A549 (cell line): ENCODE measurements around the gene ATXN7. TPM values are rescaled to one million over a fixed set of nuclear protein-coding genes. Genes with fewer than 3 reads are reported as not detected.

Experiments
- ATAC-seq, 2 experiments: fragments of 200-7000 bp in 1 of 2; fragments of >200 bp in 1 of 2; cut with Nextera tagmentation in 1 of 2; cut with Tn5 transposase in 1 of 2; 3 replicates each; pipeline versions ENCODE4 v1.8.0 to v1.9.1; 2018 to 2020; ENCODE audit warnings: mild to moderate bottlenecking in 1 of 2, moderate library complexity in 1 of 2
- CTCF ChIA-PET: fragments of 300-600 bp; sonication (Branson Sonifier 250); formaldehyde crosslinking; extraction: SDS; loops from one replicate; lab custom pipeline; 2021; ENCODE audit warnings: antibody characterized with exemption, inconsistent platforms; lab: Yijun Ruan, JAX
- POLR2A ChIA-PET: fragments of 350-600 bp; formaldehyde crosslinking; extraction: SDS; loops from one replicate; lab custom pipeline; 2021; ENCODE audit warnings: antibody characterized with exemption, inconsistent platforms; lab: Yijun Ruan, JAX
- DNase-seq, 2 experiments: peaks; one replicate each; pipeline versions ENCODE4 v3.0.0 to v3.0.0-alpha.2; 2011 to 2016; ENCODE audit warnings: low read depth in 1 of 2, low spot score in 1 of 2
- FAIRE-seq: peaks from 2 replicates; lab custom pipeline; 2011; peaks lifted over from hg19 to GRCh38; lab: Jason Lieb, UNC
- H3K27ac ChIP-seq, 2 experiments: fragments of >200 bp; sonication (Bioruptor Twin); formaldehyde crosslinking; 3 replicates each; pipeline ENCODE4 v1.5.1; 2016 to 2017
- H3K4me1 ChIP-seq: fragments of >200 bp; sonication (Bioruptor Twin); formaldehyde crosslinking; 3 replicates; pipeline ENCODE4 v1.6.1; 2016
- H3K4me2 ChIP-seq: fragments of >200 bp; sonication (Bioruptor Twin); formaldehyde crosslinking; 3 replicates; pipeline ENCODE4 v1.6.1; 2016
- H3K4me3 ChIP-seq: fragments of >200 bp; sonication (Bioruptor Twin); formaldehyde crosslinking; 3 replicates; pipeline ENCODE4 v1.5.1; 2016
- H3K9me3 ChIP-seq: fragments of >200 bp; sonication (Bioruptor Twin); formaldehyde crosslinking; 3 replicates; pipeline ENCODE4 v1.6.1; 2016
- ATOH8 ChIP-seq: fragments of 250-450 bp; sonication (Bioruptor Pico); IDR thresholded peaks from 2 replicates; pipeline ENCODE4 v1.5.0; 2020; ENCODE audit warnings: low read depth, mild to moderate bottlenecking, moderate library complexity
- BHLHE40 ChIP-seq: IDR thresholded peaks from 2 replicates; pipeline ENCODE4 v1.6.1; 2012; ENCODE audit warnings: low read depth, low read length, inconsistent platforms
- CHD4 ChIP-seq: fragments of 200-600 bp; sonication (generic); IDR thresholded peaks from 2 replicates; pipeline ENCODE4 v1.6.1; 2016; ENCODE audit warnings: antibody characterized with exemption, mild to moderate bottlenecking, borderline replicate concordance
- E2F6 ChIP-seq: IDR thresholded peaks from 2 replicates; pipeline ENCODE4 v1.6.1; 2012; ENCODE audit warnings: low read depth, borderline replicate concordance
- EHF ChIP-seq: fragments of 250-450 bp; sonication (Bioruptor Pico); IDR thresholded peaks from 2 replicates; pipeline ENCODE4 v1.5.0; 2020; ENCODE audit warnings: mild to moderate bottlenecking
- ELK1 ChIP-seq: fragments of 150-350 bp; IDR thresholded peaks from 2 replicates; pipeline ENCODE4 v1.6.1; 2014; ENCODE audit warnings: low read depth, mild to moderate bottlenecking, low read length
- ESRRA ChIP-seq: fragments of 150-350 bp; IDR thresholded peaks from 2 replicates; pipeline ENCODE4 v1.6.1; 2014; ENCODE audit warnings: mild to moderate bottlenecking, low read length, borderline replicate concordance
- FOSL2 ChIP-seq, 2 experiments: fragments of 450-650 bp in 1 of 2; fragments of >200 bp in 1 of 2; sonication (Bioruptor Twin) in 1 of 2; formaldehyde crosslinking; IDR thresholded peaks; 2 replicates each; pipeline versions ENCODE4 v1.5.0 to v1.6.1; 2016 to 2020; ENCODE audit warnings: mild to moderate bottlenecking in 1 of 2, moderate library complexity in 1 of 2
- HOXB13 ChIP-seq: fragments of 250-450 bp; sonication (Bioruptor Pico); IDR thresholded peaks from 2 replicates; pipeline ENCODE4 v1.5.0; 2020; ENCODE audit warnings: low read depth, mild to moderate bottlenecking, moderate library complexity
- HOXB5 ChIP-seq: fragments of 250-450 bp; sonication (Bioruptor Pico); IDR thresholded peaks from 2 replicates; pipeline ENCODE4 v1.5.0; 2020; ENCODE audit warnings: mild to moderate bottlenecking, moderate library complexity
- JUN ChIP-seq, 2 experiments: fragments of >200 bp; sonication (Bioruptor Twin); formaldehyde crosslinking; IDR thresholded peaks; 2 replicates in 1 of 2; 3 replicates in 1 of 2; pipeline ENCODE4 v1.6.1; 2016 to 2017
- KDM1A ChIP-seq: fragments of 200-600 bp; sonication (generic); IDR thresholded peaks from 2 replicates; pipeline ENCODE4 v1.6.1; 2016; ENCODE audit warnings: low read depth, mild to moderate bottlenecking
- KDM5A ChIP-seq: fragments of 200-600 bp; sonication (generic); IDR thresholded peaks from 2 replicates; pipeline ENCODE4 v1.6.1; 2016; ENCODE audit warnings: antibody characterized with exemption, mild to moderate bottlenecking
- MAFK ChIP-seq: fragments of 450-650 bp; IDR thresholded peaks from 2 replicates; pipeline ENCODE4 v1.6.1; 2014; ENCODE audit not compliant: partially characterized antibody
- MAX ChIP-seq: IDR thresholded peaks from 2 replicates; pipeline ENCODE4 v1.6.1; 2012
- MAZ ChIP-seq: fragments of 150-350 bp; IDR thresholded peaks from 2 replicates; pipeline ENCODE4 v1.6.1; 2014; ENCODE audit warnings: antibody characterized with exemption, low read depth, low read length, borderline replicate concordance
- NPAS2 ChIP-seq: fragments of 250-450 bp; sonication (Bioruptor Pico); IDR thresholded peaks from 2 replicates; pipeline ENCODE4 v1.8.0; 2022; ENCODE audit warnings: mild to moderate bottlenecking, moderate library complexity, borderline replicate concordance
- NR3C1 ChIP-seq: fragments of >200 bp; sonication (Bioruptor Twin); formaldehyde crosslinking; IDR thresholded peaks from 3 replicates; pipeline ENCODE4 v1.6.1; 2017
- POLR2A ChIP-seq: IDR thresholded peaks from 2 replicates; pipeline ENCODE4 v1.6.1; 2012; ENCODE audit warnings: mild to moderate bottlenecking, low read length
- RARB ChIP-seq: fragments of 250-450 bp; sonication (Bioruptor Pico); IDR thresholded peaks from 2 replicates; pipeline ENCODE4 v1.8.0; 2021; ENCODE audit warnings: mild to moderate bottlenecking, moderate library complexity
- RCOR1 ChIP-seq: fragments of 150-350 bp; IDR thresholded peaks from 2 replicates; pipeline ENCODE4 v1.6.1; 2014; ENCODE audit warnings: antibody characterized with exemption, low read length, low read depth
- RNF2 ChIP-seq: fragments of 200-600 bp; sonication (generic); IDR thresholded peaks from 2 replicates; pipeline ENCODE4 v1.6.1; 2016; ENCODE audit warnings: low read depth, mild to moderate bottlenecking, antibody characterized with exemption, moderate library complexity, borderline replicate concordance
- SMC3 ChIP-seq: fragments of >200 bp; sonication (Bioruptor Twin); formaldehyde crosslinking; IDR thresholded peaks from 3 replicates; pipeline ENCODE4 v1.6.1; 2018; ENCODE audit warnings: inconsistent platforms
- ZC3H11A ChIP-seq: fragments of 450-650 bp; IDR thresholded peaks from 2 replicates; pipeline ENCODE4 v1.6.1; 2014; ENCODE audit warnings: antibody characterized with exemption, mild to moderate bottlenecking
- ZFP36 ChIP-seq: fragments of 450-650 bp; IDR thresholded peaks from 2 replicates; pipeline ENCODE4 v1.6.1; 2014; ENCODE audit warnings: borderline replicate concordance; ENCODE audit not compliant: partially characterized antibody
- ZNF302 ChIP-seq: fragments of 250-450 bp; sonication (Bioruptor Pico); IDR thresholded peaks from 2 replicates; pipeline ENCODE4 v1.9.0; 2021; ENCODE audit warnings: inconsistent platforms, mild to moderate bottlenecking, moderate library complexity
- ZSCAN20 ChIP-seq: fragments of 250-450 bp; sonication (Bioruptor Pico); IDR thresholded peaks from 2 replicates; pipeline ENCODE4 v1.8.0; 2022; ENCODE audit warnings: mild to moderate bottlenecking, moderate library complexity
- WGBS: methylation state at CpG from one replicate; pipeline ENCODE4 v1.1.6; 2017; ENCODE audit errors: missing lambda C conversion rate; 5-methylcytosine and 5-hydroxymethylcytosine counted together
- polyA plus RNA-seq, 4 experiments: library from polyadenylated mRNA; depleted of rRNA in 3 of 4; stranded (reverse); fragments of >200 nt; fragmentation: RNase III in 1 of 4; extraction: RNeasy Plus Mini Kit Qiagen cat#74134 plus additional on column Dnase treatment in 1 of 4; gene quantifications; 2 replicates in 3 of 4; 3 replicates in 1 of 4; pipeline ENCODE4 v1.2.3, GENCODE V29; 2011 to 2017

The ATXN7 gene
- polyA plus RNA-seq, 2 of the 4 experiments (the other 2 are of a cell fraction), result 5.4 to 7.3 TPM

- 96% methylated on average over 4 of the region's 14 CpGs for WGBS
- no peak for ATAC-seq
- Histone ChIP-seq H3K9me3 (no peaks in the 10 kb centered on the region), H3K4me1 (no peaks in the 10 kb centered on the region), H3K4me3 (no peak overlapping the region), H3K4me2 (no peak overlapping the region), H3K27ac (no peak overlapping the region)
- no peak for FAIRE-seq
- POLR2A ChIA-PET, result no interaction called here
- CTCF ChIA-PET, result interaction anchor here (1.0 kb wide), 1 partner anchor 28 kb away, joined by 4 read pairs; no protein-coding TSS in a partner anchor
- TF ChIP-seq NR3C1 (no peak), ZSCAN20 (CRISPR knock-in tag) (no peak), HOXB5 (CRISPR knock-in tag) (no peak), HOXB13 (CRISPR knock-in tag) (no peak), ZNF302 (CRISPR knock-in tag) (no peak), KDM5A (no peak), NPAS2 (no peak), POLR2A (no peak), MAZ (no peak), ATOH8 (CRISPR knock-in tag) (no peak), ZC3H11A (no peak), ZFP36 (no peak), E2F6 (no peak), RCOR1 (no peak), BHLHE40 (no peak), RNF2 (no peak)
- no peak for DNase-seq
Observed at GRCh38 chr3:63990204-63990603, 126.5 kb downstream of the ATXN7 start.

- H3K9me3 ChIP-seq, result no peaks in the 10 kb centered on the region
- no peak for DNase-seq
- TF ChIP-seq SMC3, result no peak
- TF ChIP-seq MAFK, result no peak
- no peak for TF ChIP-seq RARB (CRISPR knock-in tag)
- no peak for TF ChIP-seq KDM5A
- TF ChIP-seq FOSL2 (IDR thresholded peaks at IDR 0.05), result no peak
- TF ChIP-seq FOSL2 (CRISPR knock-in tag; IDR thresholded peaks at IDR 0.05), result no peak
- no peak for TF ChIP-seq KDM1A
- TF ChIP-seq MAX, result no peak
- no peak for TF ChIP-seq BHLHE40
- TF ChIP-seq CHD4, result no peak
- no peak for TF ChIP-seq EHF (CRISPR knock-in tag)
- no peak for TF ChIP-seq ZC3H11A
- TF ChIP-seq ESRRA, result no peak
- TF ChIP-seq ELK1, result no peak
- TF ChIP-seq JUN (IDR thresholded peaks at IDR 0.05), result no peak
- no peak for TF ChIP-seq ZFP36
- TF ChIP-seq MAZ, result no peak
- no peak for TF ChIP-seq HOXB13 (CRISPR knock-in tag)
- FAIRE-seq, result no peak
- 97% methylated on average over 5 of the region's 5 CpGs for WGBS
- H3K4me2 ChIP-seq, result no peak overlapping the region
- no peak overlapping the region for H3K27ac ChIP-seq
- H3K4me1 ChIP-seq, result no peaks in the 10 kb centered on the region
- H3K4me3 ChIP-seq, result no peak overlapping the region
- ChIA-PET POLR2A (no interaction called here), CTCF (interaction anchor here (1.0 kb wide), 1 partner anchor 29 kb away, joined by 4 read pairs; no protein-coding TSS in a partner anchor)
- ATAC-seq, result no peak
Observed at GRCh38 chr3:63990733-63991132, 127.1 kb downstream of the ATXN7 start.
